ENCODE data around the gene PLGRKT.
"Not testable (repeated sequence)": the region's sequence is repeated elsewhere in the genome, so short reads cannot be mapped to it uniquely, and the experiment has no call there.

The PLGRKT gene

GRCh38 chr9:5375790-5376477 is 61.8 kb downstream of the PLGRKT start:
- no peak for DNase-seq (ENCODE audit: low read depth)

- DNase-seq (ENCODE audit: low read depth) = no peak
These were observed 62.6 kb downstream of the PLGRKT start for GRCh38 chr9:5375091-5375490.

GRCh38 chr9:5364294-5365024 is 73.3 kb downstream of the PLGRKT start:
- peak; percentile 18 for DNase-seq (ENCODE audit: low read depth)

- no peak for DNase-seq (ENCODE audit: low read depth)
These were observed 76.3 kb downstream of the PLGRKT start for GRCh38 chr9:5361326-5362010.

GRCh38 chr9:5360341-5360740 is 77.4 kb downstream of the PLGRKT start:
- no peak for DNase-seq (ENCODE audit: low read depth)

- no peak for DNase-seq (ENCODE audit: low read depth)
These were observed 80.2 kb downstream of the PLGRKT start for GRCh38 chr9:5357431-5358105.

- no peak for DNase-seq (ENCODE audit: low read depth)
These were observed 81.9 kb downstream of the PLGRKT start for GRCh38 chr9:5355817-5356216.

GRCh38 chr9:5355226-5355625 is 82.5 kb downstream of the PLGRKT start:
- no peak for DNase-seq (ENCODE audit: low read depth)

GRCh38 chr9:5354184-5354583 is 83.5 kb downstream of the PLGRKT start:
- no peak for DNase-seq (ENCODE audit: low read depth)

- DNase-seq (ENCODE audit: low read depth) = no peak
These were observed 85.0 kb downstream of the PLGRKT start for GRCh38 chr9:5352637-5353248.

- not testable (repeated sequence) for DNase-seq (ENCODE audit: low read depth)
These were observed 98.4 kb downstream of the PLGRKT start, which contains the start of gene RLN1 for GRCh38 chr9:5338992-5339981. TSS of gene RLN1 (minus strand) at chr9:5339876. CDS start at chr9:5339746, 130 bp downstream.

GRCh38 chr9:5336688-5337087 is 101.0 kb downstream of the PLGRKT start:
- no peak for DNase-seq (ENCODE audit: low read depth)

GRCh38 chr9:5331276-5331675 is 106.4 kb downstream of the PLGRKT start:
- not testable (repeated sequence) for DNase-seq (ENCODE audit: low read depth)

- DNase-seq (ENCODE audit: low read depth) = no peak
These were observed 110.7 kb downstream of the PLGRKT start for GRCh38 chr9:5326893-5327548.

- no peak for DNase-seq (ENCODE audit: low read depth)
These were observed 111.5 kb downstream of the PLGRKT start for GRCh38 chr9:5326187-5326586.

GRCh38 chr9:5321601-5322000 is 116.1 kb downstream of the PLGRKT start:
- not testable (repeated sequence) for DNase-seq (ENCODE audit: low read depth)

- peak; percentile 9 for DNase-seq (ENCODE audit: low read depth)
These were observed 116.7 kb downstream of the PLGRKT start for GRCh38 chr9:5321058-5321457.

- DNase-seq (ENCODE audit: low read depth) = not testable (repeated sequence)
These were observed 121.3 kb downstream of the PLGRKT start for GRCh38 chr9:5316406-5316805.

GRCh38 chr9:5315187-5315923 is 122.4 kb downstream of the PLGRKT start:
- no peak for DNase-seq (ENCODE audit: low read depth)
